ENCODE results near the gene GPS1.
"Not testable (repeated sequence)": the region's sequence is repeated elsewhere in the genome, so short reads cannot be mapped to it uniquely, and the experiment has no call there.

Gene GPS1

GRCh38 chr17:82029391-82029790, 22.3 kb upstream of the GPS1 start:
- FAIRE-seq = no peak

DNA sequence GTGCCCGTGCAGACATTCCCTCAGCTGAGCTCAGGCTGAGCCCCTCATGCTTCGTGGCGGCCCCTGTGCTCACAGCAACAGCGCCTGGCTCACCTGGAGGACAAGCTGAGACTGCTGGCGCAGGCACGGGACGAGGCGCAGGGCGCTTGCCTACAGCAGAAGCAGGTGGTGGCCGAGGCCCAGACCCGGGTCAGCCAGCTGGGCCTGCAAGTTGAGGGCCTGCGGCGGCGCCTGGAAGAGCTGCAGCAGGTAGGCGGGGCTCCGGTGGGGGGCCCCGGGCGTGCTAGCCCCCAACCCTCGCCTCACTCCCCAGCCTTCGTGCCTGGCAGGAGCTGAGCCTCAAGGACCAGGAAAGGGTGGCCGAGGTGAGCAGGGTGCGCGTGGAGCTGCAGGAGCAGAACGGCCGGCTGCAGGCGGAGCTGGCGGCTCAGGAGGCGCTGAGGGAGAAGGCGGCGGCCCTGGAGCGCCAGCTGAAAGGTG, 21.7 kb upstream of the GPS1 start:
- no peak for FAIRE-seq

DNA sequence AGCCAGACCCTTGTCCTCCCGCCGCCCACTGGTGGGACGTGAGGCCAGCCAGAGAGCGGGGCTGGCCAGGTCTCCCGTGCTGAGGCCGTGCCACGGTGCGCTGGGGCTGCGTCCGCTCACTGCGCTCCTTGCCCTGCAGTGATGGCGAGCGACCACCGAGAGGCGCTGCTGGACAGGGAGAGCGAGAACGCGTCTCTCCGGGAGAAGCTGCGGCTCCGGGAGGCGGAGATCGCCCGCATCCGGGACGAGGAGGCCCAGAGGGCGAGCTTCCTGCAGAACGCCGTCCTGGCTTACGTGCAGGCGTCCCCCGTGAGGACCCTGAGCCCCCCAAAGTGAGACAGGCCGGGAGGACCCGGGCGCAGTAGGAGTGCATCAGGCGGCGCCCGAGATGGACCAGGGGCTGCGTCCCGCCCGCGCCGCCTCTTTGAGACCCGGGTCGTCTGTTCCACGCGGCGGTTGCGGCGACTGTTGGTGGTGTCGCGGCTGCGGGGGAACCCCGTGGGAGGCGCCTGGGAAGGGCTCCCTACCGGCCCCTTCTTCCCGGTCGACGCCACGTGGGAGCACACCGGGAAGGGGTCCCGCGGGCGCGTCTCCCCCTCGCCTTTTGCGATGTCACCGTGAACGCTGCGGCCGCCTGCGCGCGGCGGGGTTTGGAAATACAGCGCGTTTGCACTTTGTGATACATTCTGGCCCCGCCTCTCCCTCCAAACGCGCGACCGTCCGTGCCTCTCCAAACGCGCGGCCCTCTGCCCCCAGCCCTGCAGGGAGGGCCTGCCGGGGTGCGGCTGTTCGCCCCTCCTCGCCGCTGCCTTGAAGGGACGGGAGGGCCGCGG, 21.0 kb upstream of the GPS1 start:
- no peak for FAIRE-seq

GRCh38 chr17:82031303-82031884, 20.3 kb upstream of the GPS1 start, which contains the start of gene RAC3:
Gene RAC3 (plus strand): TSS chr17:82031678. CDS start chr17:82031762, 84 bp downstream.
- FAIRE-seq = no peak

DNA sequence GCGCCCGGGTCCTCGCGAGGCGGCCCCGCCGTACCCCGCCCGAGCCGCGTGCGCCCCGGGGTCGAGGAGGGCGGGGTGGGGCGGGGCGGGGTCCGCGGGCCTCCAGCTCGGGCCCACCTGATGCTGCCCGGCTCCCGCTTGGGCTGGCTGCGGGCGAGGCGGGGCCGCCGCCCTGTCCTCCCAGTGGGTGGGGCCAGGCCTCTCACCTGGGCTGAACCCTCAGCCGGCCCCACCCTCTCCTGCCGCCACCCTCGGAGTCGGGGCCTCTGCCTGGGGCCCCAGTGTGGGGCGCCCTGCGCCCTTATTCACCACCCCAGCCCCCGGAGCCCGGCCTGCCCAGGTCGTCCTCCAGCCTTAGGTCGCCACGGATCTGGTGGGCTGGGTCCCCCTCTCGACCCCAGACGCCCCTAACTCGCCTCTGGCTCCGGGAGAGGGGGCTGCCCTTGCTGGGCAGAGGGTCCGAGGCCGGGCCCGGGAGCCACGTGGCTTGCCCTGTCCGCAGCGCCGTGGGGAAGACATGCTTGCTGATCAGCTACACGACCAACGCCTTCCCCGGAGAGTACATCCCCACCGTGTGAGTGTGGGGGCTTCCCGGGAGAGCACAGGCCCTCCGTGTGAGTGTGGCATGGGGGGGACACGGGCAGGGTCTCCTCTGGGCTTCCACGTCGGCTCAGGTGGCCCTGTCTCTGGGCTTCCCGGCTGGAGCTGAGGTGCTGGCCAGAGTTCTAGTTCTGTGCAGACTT, 19.6 kb upstream of the GPS1 start:
- FAIRE-seq = no peak

GRCh38 chr17:82033359-82034085, 18.2 kb upstream of the GPS1 start:
- FAIRE-seq = no peak

GRCh38 chr17:82034371-82035011, 17.2 kb upstream of the GPS1 start:
- no peak for FAIRE-seq

DNA sequence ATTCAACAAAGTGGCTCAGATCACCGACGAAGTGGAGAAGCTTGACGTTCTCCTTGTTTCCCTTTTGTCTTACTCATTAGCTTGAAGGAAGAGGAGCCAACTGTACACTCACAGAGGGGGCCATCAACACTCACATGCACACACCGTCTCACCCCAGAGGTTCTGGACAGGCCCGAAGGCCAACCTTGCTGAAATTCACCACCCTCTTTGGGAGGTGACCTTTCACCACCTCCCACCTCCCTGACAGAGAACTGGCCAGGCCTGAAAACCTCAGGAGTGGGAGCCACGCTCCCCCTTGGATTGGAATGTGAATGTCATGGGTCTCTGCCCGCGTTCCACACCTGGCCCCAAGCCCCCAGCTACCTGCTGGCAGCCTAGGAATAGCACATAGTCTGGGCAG, 16.2 kb upstream of the GPS1 start:
- FAIRE-seq = no peak

GRCh38 chr17:82035956-82036633, 15.6 kb upstream of the GPS1 start:
- FAIRE-seq = no peak

GRCh38 chr17:82036634-82037091, 15.0 kb upstream of the GPS1 start:
- FAIRE-seq = no peak

GRCh38 chr17:82037092-82037888, 14.4 kb upstream of the GPS1 start, which contains the start of gene DCXR:
Gene DCXR (minus strand): TSS chr17:82037697. CDS start chr17:82037682, 15 bp downstream.
- peak; percentile 86 for FAIRE-seq

- no peak for FAIRE-seq
Observed at GRCh38 chr17:82037889-82038195, 13.9 kb upstream of the GPS1 start.

GRCh38 chr17:82038796-82039409, 12.8 kb upstream of the GPS1 start:
- FAIRE-seq = not testable (repeated sequence)

GRCh38 chr17:82039695-82040299, 11.9 kb upstream of the GPS1 start:
- no peak for FAIRE-seq

DNA sequence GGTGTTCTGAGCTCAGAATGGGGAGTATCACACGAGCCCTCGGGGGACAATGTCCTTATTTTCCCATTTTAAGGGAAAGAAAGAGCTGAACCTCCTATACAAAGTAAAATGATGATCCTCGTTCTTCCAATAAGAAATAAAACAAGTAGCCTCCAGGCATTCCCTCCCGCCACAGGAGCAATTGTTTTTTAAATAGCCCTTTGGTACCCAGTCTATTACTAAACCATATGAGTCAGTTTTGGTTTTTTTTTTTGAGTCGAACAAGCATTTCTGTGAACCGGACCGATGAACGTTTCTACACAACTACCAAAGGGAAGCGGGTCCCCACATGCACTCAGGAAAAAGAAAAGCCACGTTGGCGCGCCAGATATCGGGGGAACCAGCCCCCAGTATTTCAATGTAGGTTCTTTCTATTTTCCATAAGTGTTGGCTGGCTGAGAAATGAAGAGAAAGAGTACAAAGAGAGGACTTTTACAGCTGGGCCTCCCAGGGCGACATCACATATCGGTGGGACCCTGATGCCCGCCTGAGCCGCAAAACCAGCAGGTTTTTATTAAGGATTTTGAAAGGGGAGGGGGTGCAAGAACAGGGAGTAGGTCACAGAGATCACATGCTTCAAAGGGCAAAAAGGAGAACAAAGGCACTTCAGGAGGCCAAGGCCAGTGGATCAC, 10.4 kb upstream of the GPS1 start:
- no peak for FAIRE-seq

GRCh38 chr17:82042649-82043048, 9.0 kb upstream of the GPS1 start:
- FAIRE-seq = no peak

GRCh38 chr17:82043507-82043906, 8.2 kb upstream of the GPS1 start:
- no peak for FAIRE-seq

DNA sequence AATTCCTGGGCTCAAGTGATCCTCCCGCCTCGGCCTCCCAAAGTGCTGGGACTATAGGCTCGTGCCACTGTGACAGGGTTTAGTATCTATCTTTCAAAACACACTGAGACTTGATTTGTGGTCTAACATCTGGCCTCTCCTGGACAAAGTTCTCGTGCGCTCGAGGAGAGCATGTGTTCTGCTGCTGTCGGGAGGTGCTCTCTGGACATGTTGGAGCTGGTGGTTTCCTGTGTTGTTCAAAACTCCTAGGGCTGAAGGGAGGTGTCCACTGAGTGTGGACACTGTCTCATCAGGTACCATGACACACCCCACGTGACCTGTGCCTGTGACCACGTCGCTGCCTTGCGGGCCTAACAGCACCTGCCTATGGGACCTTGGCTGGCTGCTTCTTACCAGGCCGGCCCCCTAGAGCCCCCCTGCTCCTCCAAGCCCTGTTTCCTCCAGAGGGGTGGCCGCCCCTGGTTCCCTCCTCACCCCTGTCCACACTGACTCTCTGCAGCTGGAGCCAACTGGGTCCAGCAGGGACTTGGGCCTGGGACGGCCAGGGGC, 5.7 kb upstream of the GPS1 start:
- no peak for FAIRE-seq

GRCh38 chr17:82046903-82047302, 4.8 kb upstream of the GPS1 start:
- no peak for FAIRE-seq

All from endometrium (tissue), 2 donors.